ENCODE data around the gene UTP20.

Gene UTP20

GRCh38 chr12:101280006-101280505, at the start of gene UTP20:
UTP20 (plus strand) TSS chr12:101280105; CDS start chr12:101280283, 178 bp downstream.
- DNase-seq (ENCODE audit: low spot score), result peak; percentile 95

- DNase-seq (ENCODE audit: low spot score), result no peak
Observed at GRCh38 chr12:101230547-101230946, 49.4 kb upstream of the UTP20 start.

GRCh38 chr12:101231636-101232035, 48.3 kb upstream of the UTP20 start:
- DNase-seq (ENCODE audit: low spot score), result no peak

GRCh38 chr12:101235686-101236085, 44.2 kb upstream of the UTP20 start:
- DNase-seq (ENCODE audit: low spot score), result no peak

GRCh38 chr12:101238306-101238705, 41.6 kb upstream of the UTP20 start:
- DNase-seq (ENCODE audit: low spot score), result no peak

GRCh38 chr12:101238800-101239329, 41.0 kb upstream of the UTP20 start:
- no peak for DNase-seq (ENCODE audit: low spot score)

- DNase-seq (ENCODE audit: low spot score), result no peak
Observed at GRCh38 chr12:101243074-101243473, 36.8 kb upstream of the UTP20 start.

- DNase-seq (ENCODE audit: low spot score), result no peak
Observed at GRCh38 chr12:101243616-101244015, 36.3 kb upstream of the UTP20 start.

GRCh38 chr12:101256266-101256665, 23.6 kb upstream of the UTP20 start:
- no peak for DNase-seq (ENCODE audit: low spot score)

- no peak for DNase-seq (ENCODE audit: low spot score)
Observed at GRCh38 chr12:101257357-101257756, 22.5 kb upstream of the UTP20 start.

GRCh38 chr12:101267111-101267510, 12.8 kb upstream of the UTP20 start:
- DNase-seq (ENCODE audit: low spot score), result no peak

GRCh38 chr12:101276433-101276832, 3.5 kb upstream of the UTP20 start:
- no peak for DNase-seq (ENCODE audit: low spot score)

- DNase-seq (ENCODE audit: low spot score), result no peak
Observed at GRCh38 chr12:101277443-101277842, 2.5 kb upstream of the UTP20 start.

GRCh38 chr12:101287357-101287756, 7.5 kb downstream of the UTP20 start:
- no peak for DNase-seq (ENCODE audit: low spot score)

- no peak for DNase-seq (ENCODE audit: low spot score)
Observed at GRCh38 chr12:101297661-101298060, 17.8 kb downstream of the UTP20 start.

- no peak for DNase-seq (ENCODE audit: low spot score)
Observed at GRCh38 chr12:101298426-101298825, 18.5 kb downstream of the UTP20 start.

GRCh38 chr12:101299346-101299745, 19.4 kb downstream of the UTP20 start:
- DNase-seq (ENCODE audit: low spot score), result no peak

- DNase-seq (ENCODE audit: low spot score), result no peak
Observed at GRCh38 chr12:101299931-101300330, 20.0 kb downstream of the UTP20 start.

- no peak for DNase-seq (ENCODE audit: low spot score)
Observed at GRCh38 chr12:101302741-101303140, 22.8 kb downstream of the UTP20 start.

- no peak for DNase-seq (ENCODE audit: low spot score)
Observed at GRCh38 chr12:101305226-101305779, 25.4 kb downstream of the UTP20 start.

GRCh38 chr12:101305794-101306193, 25.9 kb downstream of the UTP20 start:
- no peak for DNase-seq (ENCODE audit: low spot score)

- no peak for DNase-seq (ENCODE audit: low spot score)
Observed at GRCh38 chr12:101322480-101322879, 42.6 kb downstream of the UTP20 start.

GRCh38 chr12:101323255-101323654, 43.4 kb downstream of the UTP20 start:
- DNase-seq (ENCODE audit: low spot score), result no peak

GRCh38 chr12:101325590-101325989, 45.7 kb downstream of the UTP20 start:
- no peak for DNase-seq (ENCODE audit: low spot score)
